ENCODE results near the gene MRPS23. TPM values are rescaled to one million over a fixed set of nuclear protein-coding genes. Genes with fewer than 3 reads are reported as not detected.

MRPS23 gene
- total RNA-seq, 1 donor = 12.3 TPM

GRCh38 chr17:57811638-57812280, 38.1 kb downstream of the MRPS23 start:
- H3K4me1 ChIP-seq (ENCODE audit: insufficient read depth, low read length) = peaks cover 14% of the 10 kb centered on the region
- no peak overlapping the region for H3K4me3 ChIP-seq (ENCODE audit: low read length)
- peaks cover 13% of the 10 kb centered on the region for H3K27me3 ChIP-seq (ENCODE audit: insufficient read depth, low read length)
- H3K9me3 ChIP-seq (ENCODE audit: low read depth, low read length) = no peaks in the 10 kb centered on the region

GRCh38 chr17:57810721-57811637, 38.9 kb downstream of the MRPS23 start:
- Histone ChIP-seq H3K4me1 (ENCODE audit: insufficient read depth, low read length) (peaks cover 14% of the 10 kb centered on the region), H3K27me3 (ENCODE audit: insufficient read depth, low read length) (peaks cover 13% of the 10 kb centered on the region), H3K9me3 (ENCODE audit: low read depth, low read length) (no peaks in the 10 kb centered on the region), H3K4me3 (ENCODE audit: low read length) (no peak overlapping the region)

GRCh38 chr17:57809879-57810278, 40.0 kb downstream of the MRPS23 start:
- Histone ChIP-seq H3K9me3 (ENCODE audit: low read depth, low read length) (no peaks in the 10 kb centered on the region), H3K4me1 (ENCODE audit: insufficient read depth, low read length) (peaks cover 14% of the 10 kb centered on the region), H3K4me3 (ENCODE audit: low read length) (no peak overlapping the region), H3K27me3 (ENCODE audit: insufficient read depth, low read length) (peaks cover 13% of the 10 kb centered on the region)

GRCh38 chr17:57808882-57809281, 41.0 kb downstream of the MRPS23 start:
- Histone ChIP-seq H3K4me1 (ENCODE audit: insufficient read depth, low read length) (peaks cover 14% of the 10 kb centered on the region), H3K4me3 (ENCODE audit: low read length) (no peak overlapping the region), H3K27me3 (ENCODE audit: insufficient read depth, low read length) (peaks cover 13% of the 10 kb centered on the region), H3K9me3 (ENCODE audit: low read depth, low read length) (no peaks in the 10 kb centered on the region)

- no peaks in the 10 kb centered on the region for H3K9me3 ChIP-seq (ENCODE audit: low read depth, low read length)
- H3K4me1 ChIP-seq (ENCODE audit: insufficient read depth, low read length) = peaks cover 7% of the 10 kb centered on the region
- H3K27me3 ChIP-seq (ENCODE audit: insufficient read depth, low read length) = peaks cover 13% of the 10 kb centered on the region
- no peak overlapping the region for H3K4me3 ChIP-seq (ENCODE audit: low read length)
These were observed 43.5 kb downstream of the MRPS23 start for GRCh38 chr17:57806167-57806830.

GRCh38 chr17:57803021-57803420, 46.8 kb downstream of the MRPS23 start:
- H3K9me3 ChIP-seq (ENCODE audit: low read depth, low read length) = no peaks in the 10 kb centered on the region

GRCh38 chr17:57801044-57801711, 48.7 kb downstream of the MRPS23 start:
- Histone ChIP-seq H3K4me1 (ENCODE audit: insufficient read depth, low read length) (no peaks in the 10 kb centered on the region), H3K4me3 (ENCODE audit: low read length) (no peak overlapping the region), H3K27me3 (ENCODE audit: insufficient read depth, low read length) (no peaks in the 10 kb centered on the region), H3K9me3 (ENCODE audit: low read depth, low read length) (no peaks in the 10 kb centered on the region)

More at GRCh38 chr17:57803021-57803420, 46.8 kb downstream of the MRPS23 start:
- no peaks in the 10 kb centered on the region for H3K27me3 ChIP-seq (ENCODE audit: insufficient read depth, low read length)
- H3K4me1 ChIP-seq (ENCODE audit: insufficient read depth, low read length) = no peaks in the 10 kb centered on the region
- no peak overlapping the region for H3K4me3 ChIP-seq (ENCODE audit: low read length)

- Histone ChIP-seq H3K27me3 (ENCODE audit: insufficient read depth, low read length) (no peaks in the 10 kb centered on the region), H3K4me1 (ENCODE audit: insufficient read depth, low read length) (no peaks in the 10 kb centered on the region), H3K9me3 (ENCODE audit: low read depth, low read length) (no peaks in the 10 kb centered on the region), H3K4me3 (ENCODE audit: low read length) (no peak overlapping the region)
These were observed 55.0 kb downstream of the MRPS23 start for GRCh38 chr17:57794841-57795240.

- no peak overlapping the region for H3K4me3 ChIP-seq (ENCODE audit: low read length)
- H3K9me3 ChIP-seq (ENCODE audit: low read depth, low read length) = no peaks in the 10 kb centered on the region
- H3K27me3 ChIP-seq (ENCODE audit: insufficient read depth, low read length) = peaks cover 7% of the 10 kb centered on the region
- no peaks in the 10 kb centered on the region for H3K4me1 ChIP-seq (ENCODE audit: insufficient read depth, low read length)
These were observed 61.1 kb downstream of the MRPS23 start for GRCh38 chr17:57788725-57789124.

GRCh38 chr17:57785022-57785421, 64.8 kb downstream of the MRPS23 start:
- Histone ChIP-seq H3K9me3 (ENCODE audit: low read depth, low read length) (no peaks in the 10 kb centered on the region), H3K27me3 (ENCODE audit: insufficient read depth, low read length) (peaks cover 7% of the 10 kb centered on the region), H3K4me1 (ENCODE audit: insufficient read depth, low read length) (peaks cover 9% of the 10 kb centered on the region)

More at GRCh38 chr17:57785022-57785421, 64.8 kb downstream of the MRPS23 start:
- H3K4me3 ChIP-seq (ENCODE audit: low read length) = no peak overlapping the region

Other genes starting within 250 kb of the MRPS23 start
- not detected for gene CCDC182, start 104.7 kb downstream of the MRPS23 start, total RNA-seq
- 2.5 TPM for gene CUEDC1, start 105.4 kb upstream of the MRPS23 start, total RNA-seq
- gene VEZF1, start 138.2 kb upstream of the MRPS23 start, total RNA-seq = 85.6 TPM
- gene SRSF1, start 157.2 kb upstream of the MRPS23 start, total RNA-seq = 127 TPM
- gene DYNLL2, start 233.4 kb upstream of the MRPS23 start, total RNA-seq = 12.0 TPM

Data from mononuclear cell (primary cell).